RCC 7860 (cell line): ENCODE measurements around the gene KRTAP10-3.
"Not testable (repeated sequence)": the region's sequence is repeated elsewhere in the genome, so short reads cannot be mapped to it uniquely, and the experiment has no call there.

ENCODE experiments used
- DNase-seq: peaks from one replicate; pipeline ENCODE4 v3.0.0-alpha.2; 2015; ENCODE audit warnings: low spot score
- FAIRE-seq: peaks from 2 replicates; lab custom pipeline; 2012; peaks lifted over from hg19 to GRCh38; lab: Jason Lieb, UNC

The KRTAP10-3 gene

GRCh38 chr21:44590897-44591800, 32.6 kb upstream of the KRTAP10-3 start:
- FAIRE-seq: not testable (repeated sequence)

GRCh38 chr21:44590311-44590721, 31.7 kb upstream of the KRTAP10-3 start:
- DNase-seq (no peak), FAIRE-seq (no peak)

More at GRCh38 chr21:44590897-44591800, 32.6 kb upstream of the KRTAP10-3 start:
- not testable (repeated sequence) for DNase-seq

GRCh38 chr21:44589586-44590305, 31.2 kb upstream of the KRTAP10-3 start:
- DNase-seq (no peak), FAIRE-seq (no peak)

- no peak for DNase-seq
- FAIRE-seq: no peak
Measured at GRCh38 chr21:44589094-44589493, 30.5 kb upstream of the KRTAP10-3 start.

GRCh38 chr21:44585892-44586291, 27.3 kb upstream of the KRTAP10-3 start:
- DNase-seq (no peak), FAIRE-seq (no peak)

- no peak for DNase-seq
- no peak for FAIRE-seq
Measured at GRCh38 chr21:44583800-44584147, 25.2 kb upstream of the KRTAP10-3 start.

- DNase-seq: no peak
- FAIRE-seq: no peak
Measured at GRCh38 chr21:44583089-44583799, 24.6 kb upstream of the KRTAP10-3 start.

GRCh38 chr21:44582055-44582454, 23.5 kb upstream of the KRTAP10-3 start:
- DNase-seq: no peak
- FAIRE-seq: no peak

GRCh38 chr21:44581158-44581557, 22.6 kb upstream of the KRTAP10-3 start:
- no peak for DNase-seq

GRCh38 chr21:44580231-44580821, 21.7 kb upstream of the KRTAP10-3 start, which contains the start of gene KRTAP10-5:
TSS of gene KRTAP10-5 (minus strand) at chr21:44580604. CDS start at chr21:44580578, 26 bp downstream.
- not testable (repeated sequence) for FAIRE-seq, DNase-seq

More at GRCh38 chr21:44581158-44581557, 22.6 kb upstream of the KRTAP10-3 start:
- no peak for FAIRE-seq

- FAIRE-seq: no peak
- DNase-seq: no peak
Measured at GRCh38 chr21:44579833-44580144, 21.2 kb upstream of the KRTAP10-3 start.

GRCh38 chr21:44579056-44579832, 20.6 kb upstream of the KRTAP10-3 start:
- no peak for FAIRE-seq
- DNase-seq: no peak

- FAIRE-seq: no peak
- DNase-seq: no peak
Measured at GRCh38 chr21:44578371-44579055, 19.9 kb upstream of the KRTAP10-3 start.

- DNase-seq: no peak
- FAIRE-seq: no peak
Measured at GRCh38 chr21:44576025-44576420, 17.4 kb upstream of the KRTAP10-3 start.

GRCh38 chr21:44575307-44576024, 16.9 kb upstream of the KRTAP10-3 start:
- DNase-seq: no peak
- FAIRE-seq: no peak

- no peak for FAIRE-seq
Measured at GRCh38 chr21:44574457-44575306, 16.1 kb upstream of the KRTAP10-3 start.

GRCh38 chr21:44573630-44574456, 15.2 kb upstream of the KRTAP10-3 start, which contains the start of gene KRTAP10-4:
TSS of gene KRTAP10-4 (plus strand) at chr21:44573729. CDS start at chr21:44573759, 30 bp downstream.
- not testable (repeated sequence) for FAIRE-seq, DNase-seq

More at GRCh38 chr21:44574457-44575306, 16.1 kb upstream of the KRTAP10-3 start:
- DNase-seq: no peak
